Neural progenitor cell (in vitro differentiated cells): ENCODE data around the gene S100A6. TPM values are rescaled to one million over a fixed set of nuclear protein-coding genes. Genes with fewer than 3 reads are reported as not detected.

Source experiments
- DNase-seq: peaks from one replicate; pipeline ENCODE4 v3.0.0-alpha.2; 2016; ENCODE audit warnings: low spot score
- H2AFZ ChIP-seq: fragments of 200-600 bp; sonication (generic); replicated peaks from 2 replicates; pipeline ENCODE4 v1.6.1; 2016; ENCODE audit warnings: antibody characterized with exemption
- H3F3A ChIP-seq: fragments of 200-600 bp; sonication (generic); 2 replicates; pipeline ENCODE4 v1.6.1; 2016; ENCODE audit warnings: antibody characterized with exemption, low read depth
- H3K27ac ChIP-seq: fragments of 200-600 bp; sonication (generic); 2 replicates; pipeline ENCODE4 v1.5.1; 2016; ENCODE audit warnings: mild to moderate bottlenecking
- H3K27me3 ChIP-seq: fragments of 200-600 bp; sonication (generic); 2 replicates; pipeline ENCODE4 v1.6.1; 2016; ENCODE audit warnings: mild to moderate bottlenecking, moderate library complexity
- H3K36me3 ChIP-seq: fragments of 200-600 bp; sonication (generic); 2 replicates; pipeline ENCODE4 v1.5.1; 2016
- H3K4me1 ChIP-seq: fragments of 200-600 bp; sonication (generic); 2 replicates; pipeline ENCODE4 v1.6.1; 2016; ENCODE audit warnings: mixed run types
- H3K4me2 ChIP-seq: fragments of 200-600 bp; sonication (generic); 2 replicates; pipeline ENCODE4 v1.6.1; 2016
- H3K4me3 ChIP-seq: fragments of 200-600 bp; sonication (generic); 2 replicates; pipeline ENCODE4 v1.5.1; 2016
- H3K79me2 ChIP-seq: fragments of 200-600 bp; sonication (generic); 2 replicates; pipeline ENCODE4 v1.6.1; 2016; ENCODE audit warnings: low read depth
- H3K9ac ChIP-seq: fragments of 200-600 bp; sonication (generic); 2 replicates; pipeline ENCODE4 v1.6.1; 2016
- H3K9me3 ChIP-seq: fragments of 200-600 bp; sonication (generic); 2 replicates; pipeline ENCODE4 v1.5.1; 2016; ENCODE audit warnings: low read depth
- H4K20me1 ChIP-seq: fragments of 200-600 bp; sonication (generic); 2 replicates; pipeline ENCODE4 v1.6.1; 2016; ENCODE audit warnings: low read depth
- H3K27ac Mint-ChIP-seq: 3 replicates; pipeline ENCODE4 v1.8.0; 2021; ENCODE audit warnings: mixed read lengths
- H3K27me3 Mint-ChIP-seq: 2 replicates; pipeline ENCODE4 v1.8.0; 2022; ENCODE audit warnings: low read depth, mild to moderate bottlenecking, inconsistent platforms, moderate library complexity, mixed read lengths; ENCODE audit not compliant: insufficient read depth
- H3K36me3 Mint-ChIP-seq: 3 replicates; pipeline ENCODE4 v1.8.0; 2021; ENCODE audit warnings: mixed read lengths
- H3K4me1 Mint-ChIP-seq: 3 replicates; pipeline ENCODE4 v1.8.0; 2021; ENCODE audit warnings: mixed read lengths
- H3K4me3 Mint-ChIP-seq: 3 replicates; pipeline ENCODE4 v1.8.0; 2021; ENCODE audit warnings: mild to moderate bottlenecking, moderate library complexity, mixed read lengths
- H3K9me3 Mint-ChIP-seq: 3 replicates; pipeline ENCODE4 v1.8.0; 2020; ENCODE audit warnings: mixed read lengths
- CTCF ChIP-seq: fragments of 200-600 bp; sonication (generic); IDR thresholded peaks from 2 replicates; pipeline ENCODE4 v1.5.1; 2017; ENCODE audit warnings: antibody characterized with exemption, mild to moderate bottlenecking
- EZH2 ChIP-seq: fragments of 200-600 bp; sonication (generic); IDR thresholded peaks from 2 replicates; pipeline ENCODE4 v1.6.1; 2017; ENCODE audit warnings: antibody characterized with exemption, mild to moderate bottlenecking, moderate library complexity
- EZH2phosphoT487 ChIP-seq: fragments of 200-600 bp; sonication (generic); IDR thresholded peaks from 2 replicates; pipeline ENCODE4 v1.6.1; 2017; ENCODE audit warnings: antibody characterized with exemption
- total RNA-seq: library from RNA; depleted of rRNA; stranded (reverse); fragments of >200 nt; gene quantifications from 2 replicates; pipeline ENCODE4 v1.2.3, GENCODE V29; 2015; ENCODE audit warnings: low replicate concordance

S100A6 gene
- total RNA-seq, 1 donor from 2014 or later = not detected

- Mint-ChIP-seq H3K36me3 (no peaks in the 10 kb centered on the region), H3K4me1 (peaks cover 70% of the 10 kb centered on the region)
These were observed 13.2 kb upstream of the S100A6 start, which contains the start of gene S100A3 for GRCh38 chr1:153548722-153549688. Gene S100A3, minus strand, starts transcription at chr1:153549258. Its CDS starts 773 bp downstream, at chr1:153548485.

GRCh38 chr1:153547560-153548551 lies 12.1 kb upstream of the S100A6 start:
- peaks cover 20% of the 10 kb centered on the region for H3K27me3 Mint-ChIP-seq
- no peaks in the 10 kb centered on the region for H3K36me3 Mint-ChIP-seq
- no peaks in the 10 kb centered on the region for H3K27me3 ChIP-seq
- H3K9me3 Mint-ChIP-seq = no peaks in the 10 kb centered on the region
- no peak overlapping the region for H3K4me3 Mint-ChIP-seq
- no peaks in the 10 kb centered on the region for H3F3A ChIP-seq
- no peak overlapping the region for H3K9ac ChIP-seq
- H3K4me3 ChIP-seq = no peak overlapping the region
- peak overlapping the region; percentile 69 for H3K27ac Mint-ChIP-seq
- peaks cover 30% of the 10 kb centered on the region for H3K4me1 ChIP-seq
- no peak overlapping the region for H3K27ac ChIP-seq
- peaks cover 74% of the 10 kb centered on the region for H3K4me1 Mint-ChIP-seq
- peak overlapping the region; percentile 24 for H3K4me2 ChIP-seq
- no peak for DNase-seq
- no peaks in the 10 kb centered on the region for H3K9me3 ChIP-seq
- TF ChIP-seq CTCF (no peak), EZH2phosphoT487 (no peak), EZH2 (no peak)
- peak overlapping the region; percentile 74 for H2AFZ ChIP-seq
- H3K79me2 ChIP-seq = no peaks in the 10 kb centered on the region
- H4K20me1 ChIP-seq = no peaks in the 10 kb centered on the region
- H3K36me3 ChIP-seq = no peaks in the 10 kb centered on the region

More at GRCh38 chr1:153548722-153549688, 13.2 kb upstream of the S100A6 start, which contains the start of gene S100A3:
- Histone ChIP-seq H2AFZ (peak within 1 kb of the TSS; percentile 48), H3K79me2 (no peaks in the 10 kb centered on the region), H3K9me3 (no peaks in the 10 kb centered on the region), H3K4me1 (peaks cover 30% of the 10 kb centered on the region), H3K9ac (no peak within 1 kb of the TSS), H3K4me2 (no peak within 1 kb of the TSS), H3K4me3 (no peak within 1 kb of the TSS), H3F3A (no peaks in the 10 kb centered on the region), H3K27ac (no peak within 1 kb of the TSS), H3K36me3 (no peaks in the 10 kb centered on the region), H4K20me1 (no peaks in the 10 kb centered on the region), H3K27me3 (no peaks in the 10 kb centered on the region)
- DNase-seq = no peak
- Mint-ChIP-seq H3K27ac (peak within 1 kb of the TSS; percentile 34), H3K4me3 (peak within 1 kb of the TSS; percentile 24), H3K9me3 (no peaks in the 10 kb centered on the region), H3K27me3 (peaks cover 20% of the 10 kb centered on the region)
- no peak for TF ChIP-seq EZH2

- Histone ChIP-seq H3F3A (no peaks in the 10 kb centered on the region), H3K36me3 (no peaks in the 10 kb centered on the region), H3K4me2 (peak overlapping the region; percentile 24), H2AFZ (peak overlapping the region; percentile 74), H3K4me1 (peaks cover 30% of the 10 kb centered on the region), H3K4me3 (no peak overlapping the region), H4K20me1 (no peaks in the 10 kb centered on the region), H3K79me2 (no peaks in the 10 kb centered on the region), H3K27ac (no peak overlapping the region), H3K27me3 (no peaks in the 10 kb centered on the region), H3K9me3 (no peaks in the 10 kb centered on the region), H3K9ac (no peak overlapping the region)
- H3K27me3 Mint-ChIP-seq = peaks cover 20% of the 10 kb centered on the region
- H3K27ac Mint-ChIP-seq = peak overlapping the region; percentile 84
- H3K36me3 Mint-ChIP-seq = no peaks in the 10 kb centered on the region
- peaks cover 4% of the 10 kb centered on the region for H3K9me3 Mint-ChIP-seq
- no peak overlapping the region for H3K4me3 Mint-ChIP-seq
- no peak for TF ChIP-seq EZH2
- TF ChIP-seq EZH2phosphoT487 = no peak
- peak; percentile 18 for TF ChIP-seq CTCF
- H3K4me1 Mint-ChIP-seq = peaks cover 79% of the 10 kb centered on the region
- DNase-seq = no peak
These were observed 11.2 kb upstream of the S100A6 start for GRCh38 chr1:153546796-153547559.
